B cell (primary cell): ENCODE results near the gene GSE1. TPM values are rescaled to one million over a fixed set of nuclear protein-coding genes. Genes with fewer than 3 reads are reported as not detected.

Experiments used
- ATAC-seq: fragments of 200-7000 bp; cut with Tn5 transposase; one replicate; pipeline ENCODE4 v1.10.0; 2021; ENCODE audit warnings: low read depth, mild to moderate bottlenecking, moderate number of reproducible peaks, moderate library complexity
- CTCF ChIA-PET: fragments of 350-600 bp; sonication (Branson Sonifier 250); formaldehyde crosslinking; loops from one replicate; lab custom pipeline; 2021; ENCODE audit warnings: antibody characterized with exemption, inconsistent platforms; lab: Charles Lee
- POLR2A ChIA-PET: fragments of 350-600 bp; sonication (Branson Sonifier 250); formaldehyde crosslinking; loops from one replicate; lab custom pipeline; 2021; ENCODE audit warnings: antibody characterized with exemption; lab: Charles Lee
- DNase-seq: peaks from one replicate; pipeline ENCODE4 v3.0.0; 2013
- H2AFZ ChIP-seq: 2 replicates; pipeline ENCODE4 v1.6.1; 2012; ENCODE audit warnings: mild to moderate bottlenecking, low read depth, low read length; ENCODE audit not compliant: insufficient read depth, poor library complexity, severe bottlenecking
- H3K27ac ChIP-seq, 2 donors: 1 replicate in 1 of 2; 2 replicates in 1 of 2; pipeline ENCODE4 v1.5.1; 2012 to 2013; ENCODE audit warnings: low read length in 2 of 2, mild to moderate bottlenecking in 2 of 2, moderate library complexity in 1 of 2
- H3K27me3 ChIP-seq, 4 experiments: fragments of 200-600 bp in 1 of 4; sonication (generic) in 1 of 4; replicated peaks in 1 of 4; 1 replicate in 2 of 4; 2 replicates in 2 of 4; pipeline versions ENCODE4 v1.6.1 to v1.7.0; 2013 to 2016; ENCODE audit warnings: low read length in 3 of 4, mild to moderate bottlenecking in 2 of 4, mixed read lengths in 1 of 4, moderate library complexity in 1 of 4; ENCODE audit not compliant: insufficient read depth in 4 of 4, control insufficient read depth in 3 of 4; ENCODE audit errors: control extremely low read depth in 1 of 4
- H3K36me3 ChIP-seq, 2 experiments: replicated peaks in 1 of 2; 1 replicate in 1 of 2; 2 replicates in 1 of 2; pipeline versions ENCODE4 v1.6.1 to v1.7.1; 2013; ENCODE audit warnings: low read length in 1 of 2; ENCODE audit not compliant: insufficient read depth in 2 of 2, control insufficient read depth in 1 of 2; ENCODE audit errors: control extremely low read depth in 1 of 2, extremely low read depth in 1 of 2
- H3K4me1 ChIP-seq, 2 donors: fragments of 200-600 bp in 1 of 2; sonication (generic) in 1 of 2; 1 replicate in 1 of 2; 2 replicates in 1 of 2; pipeline versions ENCODE4 v1.5.1 to v1.6.1; 2013 to 2017; ENCODE audit warnings: low read length in 2 of 2; ENCODE audit not compliant: control insufficient read depth in 2 of 2, insufficient read depth in 2 of 2
- H3K4me2 ChIP-seq: replicated peaks from 2 replicates; pipeline ENCODE3; 2012; ENCODE audit warnings: mild to moderate bottlenecking, low read depth, low read length; ENCODE audit not compliant: poor library complexity, severe bottlenecking
- H3K4me3 ChIP-seq, 5 experiments: fragments of 200-600 bp in 1 of 5; sonication (generic) in 1 of 5; 1 replicate in 3 of 5; 2 replicates in 2 of 5; pipeline versions ENCODE4 v1.5.1 to v1.7.0; 2011 to 2016; ENCODE audit warnings: low read length in 4 of 5, mild to moderate bottlenecking in 4 of 5, low read depth in 2 of 5, control low read depth in 1 of 5, moderate library complexity in 1 of 5; ENCODE audit not compliant: insufficient read depth in 1 of 5; ENCODE audit errors: control extremely low read depth in 1 of 5, extremely low read depth in 1 of 5
- H3K79me2 ChIP-seq: fragments of 200-600 bp; sonication (generic); one replicate; pipeline ENCODE4 v1.6.0; 2016; ENCODE audit warnings: low read length; ENCODE audit not compliant: control insufficient read depth, insufficient read depth
- H3K9ac ChIP-seq: fragments of 200-600 bp; sonication (generic); 2 replicates; pipeline ENCODE4 v1.6.1; 2017; ENCODE audit warnings: mild to moderate bottlenecking, low read length, moderate library complexity
- H3K9me3 ChIP-seq, 3 donors: one replicate each; pipeline versions ENCODE4 v1.6.1 to v1.7.1; 2013; ENCODE audit warnings: low read length in 2 of 3; ENCODE audit not compliant: control insufficient read depth in 2 of 3, insufficient read depth in 1 of 3; ENCODE audit errors: control extremely low read depth in 1 of 3
- H4K20me1 ChIP-seq: 2 replicates; pipeline ENCODE4 v1.6.0; 2012; ENCODE audit warnings: mild to moderate bottlenecking, low read length; ENCODE audit not compliant: insufficient read depth, control insufficient read depth, poor library complexity, severe bottlenecking
- H3K27ac Mint-ChIP-seq: one replicate; pipeline ENCODE4 v1.8.0; 2021; ENCODE audit warnings: mixed read lengths
- H3K27me3 Mint-ChIP-seq: one replicate; pipeline ENCODE4 v1.8.0; 2021; ENCODE audit warnings: mixed read lengths
- H3K4me1 Mint-ChIP-seq: one replicate; pipeline ENCODE4 v1.8.0; 2021; ENCODE audit warnings: mixed read lengths
- H3K4me3 Mint-ChIP-seq: one replicate; pipeline ENCODE4 v1.8.0; 2021; ENCODE audit warnings: mixed read lengths
- H3K9me3 Mint-ChIP-seq: one replicate; pipeline ENCODE4 v1.8.0; 2022; ENCODE audit warnings: mixed read lengths; ENCODE audit not compliant: insufficient read depth
- EZH2 ChIP-seq: IDR thresholded peaks from 2 replicates; pipeline ENCODE4 v1.6.1; 2012; ENCODE audit warnings: borderline replicate concordance, low read depth, mild to moderate bottlenecking, moderate library complexity, low read length; ENCODE audit not compliant: insufficient read depth, poor library complexity, severe bottlenecking
- WGBS: methylation state at CpG from one replicate; pipeline ENCODE4 v1.1.5; 2013; ENCODE audit warnings: missing lambda C conversion rate; ENCODE audit not compliant: insufficient coverage; 5-methylcytosine and 5-hydroxymethylcytosine counted together
- intact Hi-C: fragments of 100-400 bp; cut with micrococcal nuclease; formaldehyde crosslinking; loops from one replicate; pipeline ENCODE4 v1.10.0; 2022
- polyA plus RNA-seq: library from polyadenylated mRNA; depleted of rRNA; stranded (reverse); fragments of >200 nt; gene quantifications from 2 replicates; pipeline ENCODE4 v1.2.3, GENCODE V29; 2012
- total RNA-seq, 2 donors: library from RNA; stranded (reverse); fragments of 120-200 nt in 1 of 2; gene quantifications; 1 replicate in 1 of 2; 2 replicates in 1 of 2; pipeline versions ENCODE4 v1.2.3 to v1.2.4, GENCODE V29; 2013 to 2022
- TF ChIP-seq, protein P1 (sequence below): fragments of 200-600 bp; IDR thresholded peaks from one replicate; pipeline ENCODE4 v1.8.0; 2022; ENCODE audit warnings: antibody characterized with exemption, mild to moderate bottlenecking

Gene GSE1
- total and polyA plus RNA-seq, 2 donors (not counting 1 experiment from before 2014, with no cell fraction given) = 57.3 to 76.1 TPM

GRCh38 chr16:85649411-85650134 is 36.5 kb downstream of the GSE1 start:
- H3K27me3 Mint-ChIP-seq = no peaks in the 10 kb centered on the region
- Histone ChIP-seq H3K79me2 (peaks cover 39% of the 10 kb centered on the region), H3K9me3 (peaks cover 0 to 6% (median 0%) of the 10 kb centered on the region in 3 donors), H3K4me3 (no peak overlapping the region), H4K20me1 (peaks cover 93% of the 10 kb centered on the region), H3K27ac (peak overlapping the region in 1 of 2 donors; percentile 30), H3K27me3 (no peaks in the 10 kb centered on the region), H2AFZ (no peak overlapping the region), H3K36me3 (peaks cover 1 to 50% of the 10 kb centered on the region in 2 experiments), H3K4me1 (no peaks in the 10 kb centered on the region), H3K4me2 (no peak overlapping the region), H3K9ac (no peak overlapping the region)
- 36% methylated on average over 16 of the region's 16 CpGs for WGBS
- no peak overlapping the region for H3K4me3 Mint-ChIP-seq
- no peak for DNase-seq
- CTCF ChIA-PET = interaction anchor here (1.6 kb wide), 1 partner anchor 33 kb away, joined by 5 read pairs; no protein-coding TSS in a partner anchor
- intact Hi-C loops = no loop called here
- POLR2A ChIA-PET = no interaction called here
- TF ChIP-seq, protein P1, sequence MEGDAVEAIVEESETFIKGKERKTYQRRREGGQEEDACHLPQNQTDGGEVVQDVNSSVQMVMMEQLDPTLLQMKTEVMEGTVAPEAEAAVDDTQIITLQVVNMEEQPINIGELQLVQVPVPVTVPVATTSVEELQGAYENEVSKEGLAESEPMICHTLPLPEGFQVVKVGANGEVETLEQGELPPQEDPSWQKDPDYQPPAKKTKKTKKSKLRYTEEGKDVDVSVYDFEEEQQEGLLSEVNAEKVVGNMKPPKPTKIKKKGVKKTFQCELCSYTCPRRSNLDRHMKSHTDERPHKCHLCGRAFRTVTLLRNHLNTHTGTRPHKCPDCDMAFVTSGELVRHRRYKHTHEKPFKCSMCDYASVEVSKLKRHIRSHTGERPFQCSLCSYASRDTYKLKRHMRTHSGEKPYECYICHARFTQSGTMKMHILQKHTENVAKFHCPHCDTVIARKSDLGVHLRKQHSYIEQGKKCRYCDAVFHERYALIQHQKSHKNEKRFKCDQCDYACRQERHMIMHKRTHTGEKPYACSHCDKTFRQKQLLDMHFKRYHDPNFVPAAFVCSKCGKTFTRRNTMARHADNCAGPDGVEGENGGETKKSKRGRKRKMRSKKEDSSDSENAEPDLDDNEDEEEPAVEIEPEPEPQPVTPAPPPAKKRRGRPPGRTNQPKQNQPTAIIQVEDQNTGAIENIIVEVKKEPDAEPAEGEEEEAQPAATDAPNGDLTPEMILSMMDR = no peak
- no peak for TF ChIP-seq EZH2
- no peaks in the 10 kb centered on the region for H3K9me3 Mint-ChIP-seq
- ATAC-seq = peak; percentile 24
- H3K27ac Mint-ChIP-seq = no peak overlapping the region
- H3K4me1 Mint-ChIP-seq = peaks cover 5% of the 10 kb centered on the region

GRCh38 chr16:85650135-85650843 is 37.2 kb downstream of the GSE1 start:
- intact Hi-C loops = no loop called here
- peaks cover 3% of the 10 kb centered on the region for H3K4me1 Mint-ChIP-seq
- peaks cover 39% of the 10 kb centered on the region for H3K79me2 ChIP-seq

More at GRCh38 chr16:85650135-85650843, 37.2 kb downstream of the GSE1 start:
- Histone ChIP-seq H3K27ac (peak overlapping the region in 1 of 2 donors; percentile 30), H2AFZ (no peak overlapping the region), H4K20me1 (peaks cover 93% of the 10 kb centered on the region), H3K4me3 (no peak overlapping the region), H3K36me3 (peaks cover 1 to 56% of the 10 kb centered on the region in 2 experiments), H3K4me1 (no peaks in the 10 kb centered on the region), H3K9ac (no peak overlapping the region), H3K4me2 (no peak overlapping the region), H3K27me3 (no peaks in the 10 kb centered on the region), H3K9me3 (peaks cover 0 to 6% (median 0%) of the 10 kb centered on the region in 3 donors)
- Mint-ChIP-seq H3K4me3 (no peak overlapping the region), H3K9me3 (no peaks in the 10 kb centered on the region), H3K27me3 (no peaks in the 10 kb centered on the region), H3K27ac (no peak overlapping the region)
- CTCF ChIA-PET = interaction anchor here (1.6 kb wide), 1 partner anchor 34 kb away, joined by 5 read pairs; no protein-coding TSS in a partner anchor
- POLR2A ChIA-PET = no interaction called here
- TF ChIP-seq, protein P1 = no peak
- TF ChIP-seq EZH2 = no peak
- DNase-seq (no peak), ATAC-seq (no peak)
- 91% methylated on average over 30 of the region's 39 CpGs for WGBS
